Measurements from ENCODE around the gene EIF3I. TPM values are rescaled to one million over a fixed set of nuclear protein-coding genes. Genes with fewer than 3 reads are reported as not detected.
A peak's percentile ranks its signal among the peaks of the same experiment; 100 is the strongest.

Gene EIF3I
- total and polyA plus RNA-seq, 2 donors (not counting 1 experiment from before 2014, with no cell fraction given): 277 to 492 TPM

DNA sequence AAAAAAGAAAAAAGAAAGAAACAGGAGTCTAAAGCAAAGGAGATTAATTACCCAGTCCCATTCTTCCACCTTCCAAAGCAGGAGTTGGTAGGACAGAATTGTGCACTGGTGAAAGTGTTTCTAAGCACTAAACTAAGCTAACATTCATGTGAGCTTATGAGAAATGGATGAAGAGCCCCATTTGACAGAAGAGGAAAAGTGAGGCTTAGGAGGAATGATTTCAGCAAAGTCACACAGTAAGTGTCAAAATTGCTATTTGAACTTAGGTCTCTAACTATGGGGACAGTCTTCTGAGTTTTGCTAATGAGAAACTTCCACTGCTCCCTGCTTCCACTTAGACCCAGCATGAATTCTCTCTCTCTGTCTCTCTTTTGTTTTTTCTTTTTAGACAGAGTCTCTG is 47.5 kb downstream of the EIF3I start:
- no peak overlapping the region for H3K9ac ChIP-seq (ENCODE audit: insufficient read depth, low read length)
- DNase-seq (ENCODE audit: low read depth in 2 of 2): no peak
- H2AFZ ChIP-seq (ENCODE audit: low read length): no peak overlapping the region
- no peaks in the 10 kb centered on the region for H3K36me3 ChIP-seq (ENCODE audit: control insufficient read depth, insufficient read depth, low read length)
- no peak overlapping the region for H3K4me3 ChIP-seq (replicated peaks in 1 of 4; ENCODE audit: control extremely low read depth in 1 of 4, insufficient read depth in 1 of 4, low read depth in 3 of 4, low read length in 4 of 4)
- H4K20me1 ChIP-seq (ENCODE audit: control insufficient read depth, extremely low read depth, insufficient read depth, low read length): no peaks in the 10 kb centered on the region
- TF ChIP-seq EZH2 (IDR thresholded peaks at IDR 0.05; ENCODE audit: low read length, missing control alignments): no peak
- TF ChIP-seq, protein P1, sequence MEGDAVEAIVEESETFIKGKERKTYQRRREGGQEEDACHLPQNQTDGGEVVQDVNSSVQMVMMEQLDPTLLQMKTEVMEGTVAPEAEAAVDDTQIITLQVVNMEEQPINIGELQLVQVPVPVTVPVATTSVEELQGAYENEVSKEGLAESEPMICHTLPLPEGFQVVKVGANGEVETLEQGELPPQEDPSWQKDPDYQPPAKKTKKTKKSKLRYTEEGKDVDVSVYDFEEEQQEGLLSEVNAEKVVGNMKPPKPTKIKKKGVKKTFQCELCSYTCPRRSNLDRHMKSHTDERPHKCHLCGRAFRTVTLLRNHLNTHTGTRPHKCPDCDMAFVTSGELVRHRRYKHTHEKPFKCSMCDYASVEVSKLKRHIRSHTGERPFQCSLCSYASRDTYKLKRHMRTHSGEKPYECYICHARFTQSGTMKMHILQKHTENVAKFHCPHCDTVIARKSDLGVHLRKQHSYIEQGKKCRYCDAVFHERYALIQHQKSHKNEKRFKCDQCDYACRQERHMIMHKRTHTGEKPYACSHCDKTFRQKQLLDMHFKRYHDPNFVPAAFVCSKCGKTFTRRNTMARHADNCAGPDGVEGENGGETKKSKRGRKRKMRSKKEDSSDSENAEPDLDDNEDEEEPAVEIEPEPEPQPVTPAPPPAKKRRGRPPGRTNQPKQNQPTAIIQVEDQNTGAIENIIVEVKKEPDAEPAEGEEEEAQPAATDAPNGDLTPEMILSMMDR (conservative IDR thresholded peaks at IDR 0.05 in 1 of 2, IDR thresholded peaks at IDR 0.05 in 1 of 2; ENCODE audit: low read depth in 1 of 2, low read length in 2 of 2): no peak
- peaks cover 13% of the 10 kb centered on the region for H3K27me3 ChIP-seq (ENCODE audit: control insufficient read depth, insufficient read depth, low read length)
- no peaks in the 10 kb centered on the region for H3K4me1 ChIP-seq (ENCODE audit: control insufficient read depth, extremely low read depth, insufficient read depth, low read length)
- H3K4me2 ChIP-seq (ENCODE audit: extremely low read depth, insufficient read depth, low read length): no peak overlapping the region
- H3K79me2 ChIP-seq (ENCODE audit: control insufficient read depth, insufficient read depth, low read length): no peaks in the 10 kb centered on the region
- H3K27ac ChIP-seq (ENCODE audit: insufficient read depth, low read length): no peak overlapping the region
- H3K9me3 ChIP-seq (ENCODE audit: control insufficient read depth, insufficient read depth, low read depth, low read length): no peaks in the 10 kb centered on the region

DNA sequence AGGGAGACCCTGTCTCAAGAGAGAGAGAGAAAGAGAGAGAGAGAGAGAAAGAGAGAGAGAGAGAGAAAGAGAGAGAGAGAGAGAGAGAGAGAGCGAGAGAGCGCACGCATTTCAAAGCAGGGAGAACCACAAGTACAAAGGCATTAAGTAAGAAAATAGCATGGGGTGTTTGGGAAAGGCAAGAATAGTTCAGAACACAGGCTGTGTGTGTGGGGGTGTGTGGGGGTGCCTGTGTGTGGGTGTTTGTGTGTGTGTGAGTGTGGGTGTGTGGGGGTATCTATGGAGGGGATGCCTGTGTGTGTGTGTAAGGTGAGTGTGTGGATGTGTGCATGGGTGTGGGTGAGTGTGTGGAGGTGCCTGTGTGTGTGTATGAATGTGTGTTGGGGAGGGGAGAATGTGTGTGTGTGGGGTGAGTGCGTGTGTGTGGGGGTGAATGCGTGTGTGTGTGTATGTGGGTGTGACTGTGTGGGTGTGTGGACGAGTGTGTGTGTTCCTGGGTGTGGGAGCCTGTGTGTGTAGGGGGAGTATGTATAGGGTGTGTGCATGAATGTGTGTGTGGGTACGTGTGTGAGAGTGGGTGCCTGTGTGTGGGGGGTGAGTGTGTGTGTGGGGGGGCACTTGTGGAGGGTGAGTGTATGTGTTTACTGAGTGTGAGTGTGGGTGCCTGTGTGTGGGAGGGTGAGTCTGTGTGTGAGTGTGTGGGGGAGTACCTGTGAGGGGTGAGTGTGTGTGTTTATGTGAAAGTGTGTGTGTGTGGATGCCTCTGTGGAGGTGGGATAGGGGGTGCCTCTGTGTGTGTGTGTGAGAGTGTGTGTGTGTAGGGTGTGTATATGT is 50.6 kb downstream of the EIF3I start:
- H3K27me3 ChIP-seq (ENCODE audit: control insufficient read depth, insufficient read depth, low read length): peaks cover 32% of the 10 kb centered on the region
- no peak overlapping the region for H3K9ac ChIP-seq (ENCODE audit: insufficient read depth, low read length)
- no peaks in the 10 kb centered on the region for H3K36me3 ChIP-seq (ENCODE audit: control insufficient read depth, insufficient read depth, low read length)
- no peaks in the 10 kb centered on the region for H3K79me2 ChIP-seq (ENCODE audit: control insufficient read depth, insufficient read depth, low read length)
- TF ChIP-seq, protein P1 (conservative IDR thresholded peaks at IDR 0.05 in 1 of 2, IDR thresholded peaks at IDR 0.05 in 1 of 2; ENCODE audit: low read depth in 1 of 2, low read length in 2 of 2): no peak
- no peak for TF ChIP-seq EZH2 (IDR thresholded peaks at IDR 0.05; ENCODE audit: low read length, missing control alignments)
- no peak overlapping the region for H3K27ac ChIP-seq (ENCODE audit: insufficient read depth, low read length)
- no peaks in the 10 kb centered on the region for H3K9me3 ChIP-seq (ENCODE audit: control insufficient read depth, insufficient read depth, low read depth, low read length)
- H3K4me1 ChIP-seq (ENCODE audit: control insufficient read depth, extremely low read depth, insufficient read depth, low read length): no peaks in the 10 kb centered on the region
- no peak overlapping the region for H3K4me3 ChIP-seq (replicated peaks in 1 of 4; ENCODE audit: control extremely low read depth in 1 of 4, insufficient read depth in 1 of 4, low read depth in 3 of 4, low read length in 4 of 4)
- H4K20me1 ChIP-seq (ENCODE audit: control insufficient read depth, extremely low read depth, insufficient read depth, low read length): no peaks in the 10 kb centered on the region
- no peak overlapping the region for H3K4me2 ChIP-seq (ENCODE audit: extremely low read depth, insufficient read depth, low read length)
- no peak overlapping the region for H2AFZ ChIP-seq (ENCODE audit: low read length)
- no peak for DNase-seq (ENCODE audit: low read depth in 2 of 2)

DNA sequence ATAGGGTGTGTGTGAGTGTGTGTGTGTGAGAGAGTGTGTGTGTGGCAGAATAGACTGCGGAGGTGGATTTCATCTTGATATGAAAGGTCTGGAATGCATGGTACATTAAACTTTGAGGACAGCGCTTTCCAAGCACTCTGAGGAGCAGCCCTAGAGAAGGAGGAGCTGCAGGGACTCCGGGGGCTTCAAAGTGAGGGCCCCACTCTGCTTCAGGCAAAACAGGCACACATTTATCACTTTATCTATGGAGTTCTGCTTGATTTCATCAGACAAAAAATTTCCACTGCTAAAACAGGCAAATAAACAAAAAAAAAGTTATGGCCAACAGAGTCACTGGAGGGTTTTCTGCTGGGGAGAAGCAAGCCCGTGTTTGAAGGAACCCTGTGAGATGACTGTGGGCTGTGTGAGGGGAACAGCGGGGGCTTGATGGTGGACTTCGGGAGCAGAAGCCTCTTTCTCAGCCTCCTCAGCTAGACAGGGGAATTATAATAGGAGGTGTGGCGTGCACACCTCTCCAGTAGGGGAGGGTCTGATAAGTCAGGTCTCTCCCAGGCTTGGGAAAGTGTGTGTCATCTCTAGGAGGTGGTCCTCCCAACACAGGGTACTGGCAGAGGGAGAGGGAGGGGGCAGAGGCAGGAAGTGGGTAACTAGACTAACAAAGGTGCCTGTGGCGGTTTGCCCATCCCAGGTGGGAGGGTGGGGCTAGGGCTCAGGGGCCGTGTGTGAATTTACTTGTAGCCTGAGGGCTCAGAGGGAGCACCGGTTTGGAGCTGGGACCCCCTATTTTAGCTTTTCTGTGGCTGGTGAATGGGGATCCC is 51.4 kb downstream of the EIF3I start:
- Histone ChIP-seq H3K4me1 (ENCODE audit: control insufficient read depth, extremely low read depth, insufficient read depth, low read length) (no peaks in the 10 kb centered on the region), H3K27me3 (ENCODE audit: control insufficient read depth, insufficient read depth, low read length) (peaks cover 32% of the 10 kb centered on the region), H3K4me2 (ENCODE audit: extremely low read depth, insufficient read depth, low read length) (no peak overlapping the region), H3K36me3 (ENCODE audit: control insufficient read depth, insufficient read depth, low read length) (no peaks in the 10 kb centered on the region), H3K27ac (ENCODE audit: insufficient read depth, low read length) (no peak overlapping the region), H3K4me3 (replicated peaks in 1 of 4; ENCODE audit: control extremely low read depth in 1 of 4, insufficient read depth in 1 of 4, low read depth in 3 of 4, low read length in 4 of 4) (no peak overlapping the region), H3K9ac (ENCODE audit: insufficient read depth, low read length) (no peak overlapping the region), H2AFZ (ENCODE audit: low read length) (no peak overlapping the region), H3K9me3 (ENCODE audit: control insufficient read depth, insufficient read depth, low read depth, low read length) (no peaks in the 10 kb centered on the region), H4K20me1 (ENCODE audit: control insufficient read depth, extremely low read depth, insufficient read depth, low read length) (no peaks in the 10 kb centered on the region), H3K79me2 (ENCODE audit: control insufficient read depth, insufficient read depth, low read length) (no peaks in the 10 kb centered on the region)
- peak in 1 of 2 donors; percentile 22 for DNase-seq (ENCODE audit: low read depth in 2 of 2)
- TF ChIP-seq, protein P1 (conservative IDR thresholded peaks at IDR 0.05 in 1 of 2, IDR thresholded peaks at IDR 0.05 in 1 of 2; ENCODE audit: low read depth in 1 of 2, low read length in 2 of 2): no peak
- no peak for TF ChIP-seq EZH2 (IDR thresholded peaks at IDR 0.05; ENCODE audit: low read length, missing control alignments)
